HG02943 (cell line): Measurements from ENCODE around the gene PRM1.
A peak's percentile ranks its signal among the peaks of the same experiment; 100 is the strongest.

Source experiments
- ATAC-seq: cut with Tn5 transposase; IDR thresholded peaks from one replicate; pipeline ENCODE4 v1.9.1; 2021; ENCODE audit warnings: mild to moderate bottlenecking, low read depth, moderate library complexity; ENCODE audit not compliant: unreplicated experiment

The PRM1 gene

GRCh38 chr16:11280616-11281522 is at the start of gene PRM1:
Gene PRM1, minus strand, starts transcription at chr16:11281330. Its CDS starts 92 bp downstream, at chr16:11281238.
- no peak for ATAC-seq

- no peak for ATAC-seq
Observed at GRCh38 chr16:11330526-11331237, 49.6 kb upstream of the PRM1 start.

DNA sequence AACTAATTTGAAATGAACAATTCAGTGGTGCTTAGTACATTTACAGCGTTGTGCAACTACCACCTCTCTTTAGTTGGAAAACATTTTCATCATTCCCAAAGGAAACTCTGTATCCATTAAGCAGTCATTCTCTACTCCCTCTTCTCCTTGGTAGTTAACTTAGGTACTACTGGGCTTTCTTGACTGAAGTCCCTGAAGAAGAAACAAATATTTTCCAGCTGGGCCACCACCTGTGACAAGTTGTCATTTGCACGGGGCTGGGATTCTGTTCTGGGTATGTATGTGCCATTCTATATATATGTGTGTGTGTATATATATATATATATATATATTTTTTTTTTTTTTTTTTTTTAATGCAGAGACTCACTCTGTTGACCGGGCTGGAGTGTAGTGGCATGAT is 48.8 kb upstream of the PRM1 start:
- ATAC-seq: no peak

DNA sequence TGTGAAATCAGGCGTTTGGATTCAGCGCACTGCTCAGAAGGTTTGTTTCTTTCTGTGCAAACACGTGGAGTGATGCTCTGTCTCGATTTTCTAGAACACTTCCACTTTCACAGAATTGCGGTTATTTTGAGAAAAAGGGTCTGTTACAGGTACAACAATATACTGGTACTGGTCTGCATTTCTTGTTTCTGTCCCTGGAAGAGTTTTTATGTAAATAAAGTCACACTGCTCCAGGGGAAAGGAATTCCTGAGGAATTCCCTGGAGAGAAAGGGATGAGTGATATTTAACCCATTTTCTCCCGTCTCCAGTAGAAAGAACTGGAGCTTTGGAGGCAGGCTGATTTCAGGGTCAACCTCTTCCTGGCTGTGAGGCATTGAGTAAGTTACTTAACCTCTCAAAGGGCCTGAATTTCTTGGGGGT is 48.0 kb upstream of the PRM1 start:
- no peak for ATAC-seq

DNA sequence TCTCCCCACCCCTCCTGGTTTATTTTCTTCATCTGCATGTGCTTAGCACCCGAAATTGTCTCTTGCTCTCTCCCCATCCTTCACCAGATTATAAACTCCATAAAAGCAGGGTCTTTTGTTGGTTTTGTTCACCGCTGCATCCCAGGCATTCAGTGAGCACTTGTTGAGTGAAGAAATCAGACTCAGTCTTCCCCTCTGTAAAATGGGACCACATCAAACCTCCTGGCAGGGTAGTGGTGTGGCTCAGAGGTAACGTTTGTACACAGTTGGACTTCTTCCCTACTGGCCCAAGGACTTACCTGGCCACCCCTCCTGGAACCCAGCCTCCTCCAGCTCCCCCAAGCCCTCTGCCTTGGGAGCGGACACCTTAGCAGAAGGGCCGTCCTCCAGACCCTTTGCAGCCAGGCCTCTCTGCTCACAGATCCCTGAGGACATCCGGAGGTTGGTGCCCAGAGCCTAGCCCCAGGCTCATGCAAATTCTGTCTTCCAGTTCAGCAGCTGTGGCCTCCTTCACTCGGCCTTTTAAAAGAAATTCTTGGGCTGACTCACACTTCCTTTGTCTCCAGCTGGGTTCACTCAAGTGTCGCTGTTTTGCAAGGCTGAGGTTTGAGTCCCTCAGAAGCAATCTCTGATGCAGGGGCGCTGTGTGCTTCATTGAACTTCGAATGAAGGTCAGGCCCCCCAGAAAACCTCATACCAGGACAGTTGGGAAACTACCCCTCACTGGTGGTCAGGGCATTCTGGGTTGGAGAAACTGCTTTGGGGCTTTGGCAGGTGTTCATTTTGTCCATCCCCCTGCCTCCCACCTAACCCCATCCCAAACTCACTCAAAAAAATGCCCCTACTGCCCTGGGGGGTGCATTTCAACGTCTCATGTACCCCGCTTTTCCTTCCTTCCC is 47.3 kb upstream of the PRM1 start:
- ATAC-seq: peak; percentile 76

DNA sequence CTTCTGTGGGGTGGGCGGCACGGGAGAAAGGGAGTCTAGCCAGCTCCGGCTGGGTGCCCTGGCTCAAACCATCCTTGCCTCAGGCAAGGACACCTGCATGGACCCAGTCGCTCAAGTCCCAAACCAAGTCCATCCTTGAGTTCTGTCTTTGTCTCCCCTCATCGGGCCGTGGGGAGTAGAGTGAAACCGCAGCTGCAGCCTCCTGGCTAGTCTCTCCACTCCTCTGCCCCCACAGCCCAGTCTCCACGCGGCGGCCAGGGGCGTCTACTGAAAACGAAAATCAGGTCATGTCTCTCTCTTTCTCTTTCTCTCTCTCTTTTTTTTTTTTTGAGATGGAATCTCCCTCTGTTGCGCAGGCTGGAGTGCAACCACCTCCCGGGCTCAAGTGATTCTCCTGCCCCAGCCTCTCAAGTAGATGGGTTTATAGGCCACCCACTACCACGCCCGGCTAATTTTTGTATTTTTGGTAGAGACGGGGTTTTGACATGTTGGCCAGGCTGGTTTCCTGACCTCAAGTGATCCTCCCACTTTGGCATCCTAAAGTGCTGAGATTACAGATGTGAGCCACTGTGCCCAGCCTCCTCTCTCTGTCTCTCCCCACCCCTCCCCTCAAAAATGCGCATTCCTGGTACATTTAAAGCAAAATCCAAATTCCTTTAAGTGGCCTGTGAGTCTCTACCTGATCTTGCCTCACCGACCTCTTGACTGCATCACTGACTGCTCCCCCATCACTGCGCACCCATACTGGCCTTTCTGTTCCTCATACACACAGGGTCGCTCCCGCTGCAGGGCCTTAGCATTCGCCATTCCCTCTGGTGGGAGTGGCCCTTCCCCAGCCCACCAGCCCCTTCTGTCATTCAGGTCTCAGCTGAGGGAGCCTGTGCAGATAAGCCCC is 46.4 kb upstream of the PRM1 start:
- ATAC-seq: no peak

DNA sequence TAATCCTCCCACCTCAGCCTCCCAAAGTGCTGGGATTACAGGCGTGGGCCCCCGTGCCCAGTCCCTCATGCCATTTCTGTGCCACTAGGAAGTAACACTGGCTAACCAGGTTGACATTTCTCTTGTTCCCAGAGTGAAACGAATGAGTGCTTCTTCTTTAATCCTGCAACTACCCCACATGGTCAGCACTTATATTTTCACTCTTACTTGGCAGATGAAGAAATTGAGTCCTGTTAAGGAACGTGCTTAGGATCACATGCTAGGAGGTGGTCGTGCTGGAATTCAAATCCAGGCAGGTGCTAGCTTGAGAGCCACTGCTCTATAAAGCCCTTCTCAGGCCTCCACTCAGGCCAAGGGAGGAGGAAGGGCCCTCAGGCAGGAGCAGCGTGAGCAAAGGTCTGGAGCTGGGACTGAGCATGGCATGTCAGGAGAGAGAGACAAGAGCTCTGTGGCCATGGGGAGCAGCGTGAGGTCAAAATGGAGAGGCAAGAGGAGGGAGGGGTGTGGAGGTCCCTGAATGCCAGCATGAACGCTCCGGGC is 45.7 kb upstream of the PRM1 start:
- no peak for ATAC-seq

DNA sequence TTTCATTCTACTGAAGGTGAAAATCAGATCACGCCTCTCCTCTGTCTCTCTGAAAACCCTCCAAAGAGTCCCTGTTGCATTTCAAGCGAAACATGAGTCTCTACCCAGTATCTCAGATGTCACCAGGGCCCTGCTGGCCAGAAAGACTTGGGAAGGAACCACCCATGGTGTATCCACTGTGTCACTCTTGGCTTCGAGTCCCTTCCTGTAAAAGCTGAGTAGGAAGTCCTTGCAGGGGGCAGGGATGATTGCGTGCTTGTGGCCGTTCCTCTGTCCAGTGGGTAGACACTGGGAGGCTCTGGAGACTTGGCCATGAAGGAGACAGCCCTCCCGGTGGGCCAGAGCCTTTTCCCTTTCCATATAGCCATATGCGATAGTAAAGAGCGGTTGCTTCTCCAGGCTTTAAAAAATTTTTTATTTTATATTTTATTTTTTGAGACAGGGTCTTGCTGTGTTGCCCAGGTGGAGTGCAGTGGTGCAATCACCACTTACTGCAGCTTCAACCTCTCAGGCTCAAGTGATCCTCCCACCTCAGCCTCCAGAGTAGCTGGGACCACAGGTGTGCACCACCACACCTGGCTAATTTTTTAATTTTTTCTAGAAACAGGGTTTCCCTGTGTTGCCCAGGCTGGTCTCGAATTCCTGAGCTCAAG is 45.1 kb upstream of the PRM1 start:
- no peak for ATAC-seq

DNA sequence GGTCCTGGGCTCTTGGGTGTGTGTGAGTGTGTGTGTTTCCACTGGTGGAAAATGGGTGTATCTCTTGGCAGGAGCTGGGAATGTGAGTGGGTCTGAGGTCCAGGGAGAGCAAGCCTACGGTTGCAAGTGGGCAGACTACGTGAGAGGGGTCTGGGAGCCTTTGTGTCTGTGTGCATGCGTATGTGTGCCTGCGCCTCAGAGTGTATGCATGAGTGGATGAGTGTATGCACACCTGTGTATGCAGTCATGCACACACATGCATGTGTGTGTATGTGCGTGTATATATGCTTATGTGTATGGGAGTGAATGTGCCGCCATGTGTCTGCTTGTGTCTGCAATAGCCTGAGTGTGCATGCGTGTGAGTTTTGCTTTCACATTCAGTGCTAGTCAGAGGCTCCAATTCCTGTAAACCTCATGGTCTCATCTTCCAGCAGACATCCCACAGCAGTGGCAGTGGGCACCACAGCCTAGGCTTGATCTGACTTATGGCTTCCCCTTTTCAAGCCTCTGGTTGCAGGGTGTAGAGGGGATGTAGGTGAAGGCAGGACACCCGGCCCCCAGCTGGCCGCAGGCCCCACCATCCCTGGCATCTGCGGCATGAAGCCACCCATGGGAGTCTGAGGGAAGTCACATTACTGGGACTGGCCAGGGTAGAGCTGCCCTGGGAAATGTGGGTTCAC is 44.4 kb upstream of the PRM1 start:
- no peak for ATAC-seq

GRCh38 chr16:11323551-11324336 is 42.6 kb upstream of the PRM1 start:
- no peak for ATAC-seq

- ATAC-seq: no peak
Observed at GRCh38 chr16:11322823-11323222, 41.7 kb upstream of the PRM1 start.

- ATAC-seq: no peak
Observed at GRCh38 chr16:11321662-11322061, 40.5 kb upstream of the PRM1 start.

- ATAC-seq: no peak
Observed at GRCh38 chr16:11320170-11320569, 39.0 kb upstream of the PRM1 start.

DNA sequence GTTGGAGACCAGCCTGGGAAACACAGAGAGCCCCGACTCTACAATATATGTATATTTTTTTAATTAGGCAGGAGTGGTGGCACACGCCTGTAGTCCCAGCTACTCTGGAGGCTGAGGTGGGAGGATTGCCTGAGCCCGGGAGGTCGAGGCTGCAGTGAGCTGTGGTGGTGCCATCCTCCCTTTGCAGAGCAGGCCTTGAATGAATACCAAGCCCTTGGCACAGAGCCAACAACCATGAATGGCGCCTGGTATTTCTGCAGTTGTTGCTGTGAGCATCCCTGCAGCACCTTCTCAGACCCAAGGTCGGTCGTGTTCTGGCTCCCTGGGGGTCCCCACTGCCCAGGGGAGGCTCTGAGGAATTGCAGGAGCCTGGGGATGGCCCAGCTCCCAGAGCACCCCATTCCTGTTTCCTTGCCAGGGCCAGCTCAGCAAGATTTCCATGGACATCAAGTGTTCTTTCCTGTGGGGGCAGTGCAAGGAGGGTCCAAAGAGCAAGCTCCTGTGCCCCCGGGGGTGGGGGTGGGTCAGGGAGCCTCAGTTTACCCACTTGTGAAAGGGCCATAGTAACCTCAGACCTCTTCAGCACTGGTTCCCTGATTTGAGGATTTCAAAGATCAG is 38.5 kb upstream of the PRM1 start:
- ATAC-seq: no peak

GRCh38 chr16:11318817-11319216 is 37.7 kb upstream of the PRM1 start:
- no peak for ATAC-seq

- no peak for ATAC-seq
Observed at GRCh38 chr16:11316331-11317015, 35.3 kb upstream of the PRM1 start.

GRCh38 chr16:11315510-11315909 is 34.4 kb upstream of the PRM1 start:
- no peak for ATAC-seq
